Karpas-422 (cell line): Measurements from ENCODE around the gene CROCC2. TPM values are rescaled to one million over a fixed set of nuclear protein-coding genes. Genes with fewer than 3 reads are reported as not detected.

Experiments used
- DNase-seq: peaks from one replicate; pipeline ENCODE4 v3.0.0-alpha.2; 2015
- H2AFZ ChIP-seq: fragments of 200-600 bp; sonication (generic); 2 replicates; pipeline ENCODE4 v1.6.1; 2014; ENCODE audit warnings: antibody characterized with exemption, low read length, mixed read lengths
- H3K27ac ChIP-seq: fragments of 200-600 bp; sonication (generic); 2 replicates; pipeline ENCODE4 v1.5.1; 2014; ENCODE audit warnings: mild to moderate bottlenecking, low read length, moderate library complexity
- H3K27me3 ChIP-seq: fragments of 200-600 bp; sonication (generic); 2 replicates; pipeline ENCODE4 v1.6.1; 2014; ENCODE audit warnings: low read length, mixed read lengths
- H3K36me3 ChIP-seq: fragments of 200-600 bp; sonication (generic); 2 replicates; pipeline ENCODE4 v1.6.1; 2014; ENCODE audit warnings: low read length, mixed read lengths; ENCODE audit not compliant: insufficient read depth
- H3K4me1 ChIP-seq: fragments of 200-600 bp; sonication (generic); 2 replicates; pipeline ENCODE4 v1.6.1; 2014; ENCODE audit warnings: mild to moderate bottlenecking, low read length, mixed read lengths
- H3K4me2 ChIP-seq: fragments of 200-600 bp; sonication (generic); 2 replicates; pipeline ENCODE4 v1.6.1; 2014; ENCODE audit warnings: low read length, low read depth, mild to moderate bottlenecking; ENCODE audit not compliant: poor library complexity, severe bottlenecking
- H3K4me3 ChIP-seq: fragments of 200-600 bp; sonication (generic); 2 replicates; pipeline ENCODE4 v1.5.1; 2014; ENCODE audit warnings: mild to moderate bottlenecking, antibody characterized with exemption, low read length, mixed read lengths
- H3K79me2 ChIP-seq: fragments of 200-600 bp; sonication (generic); 2 replicates; pipeline ENCODE4 v1.6.1; 2014; ENCODE audit warnings: mild to moderate bottlenecking, low read length, mixed read lengths
- H3K9ac ChIP-seq: fragments of 200-600 bp; sonication (generic); 2 replicates; pipeline ENCODE4 v1.6.0; 2014; ENCODE audit warnings: low read length
- H3K9me2 ChIP-seq: fragments of 200-600 bp; sonication (generic), shearing (Covaris generic); replicated peaks from 2 replicates; pipeline ENCODE4 v1.6.0; 2014; ENCODE audit warnings: mild to moderate bottlenecking, low read length, moderate library complexity; ENCODE audit not compliant: insufficient read depth
- H3K9me3 ChIP-seq: fragments of 300-700, 200-600 bp; sonication (generic); 2 replicates; pipeline ENCODE4 v1.6.1; 2014; ENCODE audit warnings: low read length, mixed read lengths
- H4K20me1 ChIP-seq: fragments of 200-600 bp; sonication (generic); 2 replicates; pipeline ENCODE4 v1.6.1; 2014; ENCODE audit warnings: mild to moderate bottlenecking, antibody characterized with exemption, low read length, low read depth; ENCODE audit not compliant: insufficient read depth
- total RNA-seq: library from RNA; depleted of rRNA; stranded (reverse); fragments of >200 nt; shearing (Covaris generic); gene quantifications from 2 replicates; pipeline ENCODE4 v1.2.3, GENCODE V29; 2014; ENCODE audit warnings: low replicate concordance

CROCC2 gene
- total RNA-seq, 1 experiment from 2014 or later, result not detected

GRCh38 chr2:240919786-240920782 is 13.9 kb downstream of the CROCC2 start:
- Histone ChIP-seq H3K9me3 (no peaks in the 10 kb centered on the region), H2AFZ (no peak overlapping the region), H3K4me2 (no peak overlapping the region), H3K27ac (no peak overlapping the region), H3K9me2 (no peaks in the 10 kb centered on the region), H3K27me3 (no peaks in the 10 kb centered on the region), H3K4me1 (peaks cover 8% of the 10 kb centered on the region), H4K20me1 (peaks cover 9% of the 10 kb centered on the region; the same call in 1 of the 2 replicates), H3K4me3 (no peak overlapping the region), H3K36me3 (no peaks in the 10 kb centered on the region), H3K9ac (no peak overlapping the region), H3K79me2 (no peaks in the 10 kb centered on the region)
- DNase-seq, result no peak

GRCh38 chr2:240920783-240921231 is 14.7 kb downstream of the CROCC2 start:
- peaks cover 9% of the 10 kb centered on the region; the same call in 1 of the 2 replicates for H4K20me1 ChIP-seq
- peaks cover 8% of the 10 kb centered on the region for H3K4me1 ChIP-seq
- H3K27ac ChIP-seq, result no peak overlapping the region
- no peaks in the 10 kb centered on the region for H3K9me3 ChIP-seq
- no peak overlapping the region for H3K4me2 ChIP-seq
- no peaks in the 10 kb centered on the region for H3K9me2 ChIP-seq
- no peak overlapping the region for H2AFZ ChIP-seq
- no peaks in the 10 kb centered on the region for H3K27me3 ChIP-seq
- no peak overlapping the region for H3K9ac ChIP-seq
- no peak overlapping the region for H3K4me3 ChIP-seq
- no peak for DNase-seq
- no peaks in the 10 kb centered on the region for H3K79me2 ChIP-seq
- H3K36me3 ChIP-seq, result no peaks in the 10 kb centered on the region

GRCh38 chr2:240921311-240921994 is 15.3 kb downstream of the CROCC2 start:
- Histone ChIP-seq H2AFZ (no peak overlapping the region), H3K4me1 (peaks cover 7% of the 10 kb centered on the region), H3K9me2 (no peaks in the 10 kb centered on the region), H3K27me3 (no peaks in the 10 kb centered on the region), H3K4me2 (no peak overlapping the region), H3K9ac (no peak overlapping the region), H3K79me2 (no peaks in the 10 kb centered on the region), H4K20me1 (peaks cover 9% of the 10 kb centered on the region; the same call in 1 of the 2 replicates), H3K4me3 (no peak overlapping the region), H3K9me3 (no peaks in the 10 kb centered on the region), H3K27ac (no peak overlapping the region), H3K36me3 (no peaks in the 10 kb centered on the region)
- no peak for DNase-seq

- no peaks in the 10 kb centered on the region for H3K9me2 ChIP-seq
- H3K36me3 ChIP-seq, result no peaks in the 10 kb centered on the region
- no peak overlapping the region for H3K4me2 ChIP-seq
- DNase-seq, result no peak
- H3K4me3 ChIP-seq, result no peak overlapping the region
- H3K79me2 ChIP-seq, result no peaks in the 10 kb centered on the region
- no peaks in the 10 kb centered on the region for H3K27me3 ChIP-seq
- no peak overlapping the region for H3K9ac ChIP-seq
- H4K20me1 ChIP-seq, result peaks cover 9% of the 10 kb centered on the region; the same call in 1 of the 2 replicates
- H3K4me1 ChIP-seq, result peaks cover 3% of the 10 kb centered on the region
- no peak overlapping the region for H2AFZ ChIP-seq
- no peak overlapping the region for H3K27ac ChIP-seq
- no peaks in the 10 kb centered on the region for H3K9me3 ChIP-seq
These were observed 15.8 kb downstream of the CROCC2 start for GRCh38 chr2:240921995-240922244.

GRCh38 chr2:240922245-240922981 is 16.3 kb downstream of the CROCC2 start:
- Histone ChIP-seq H3K4me3 (no peak overlapping the region), H3K9ac (no peak overlapping the region), H3K27me3 (no peaks in the 10 kb centered on the region), H3K4me1 (no peaks in the 10 kb centered on the region), H3K79me2 (no peaks in the 10 kb centered on the region), H3K9me3 (no peaks in the 10 kb centered on the region), H3K4me2 (no peak overlapping the region), H3K27ac (no peak overlapping the region), H2AFZ (no peak overlapping the region), H3K9me2 (no peaks in the 10 kb centered on the region), H4K20me1 (peaks cover 6% of the 10 kb centered on the region; the same call in 1 of the 2 replicates), H3K36me3 (no peaks in the 10 kb centered on the region)
- DNase-seq, result no peak

- no peak overlapping the region for H3K27ac ChIP-seq
- H3K79me2 ChIP-seq, result no peaks in the 10 kb centered on the region
- no peaks in the 10 kb centered on the region for H3K36me3 ChIP-seq
- H3K4me1 ChIP-seq, result no peaks in the 10 kb centered on the region
- H3K9me3 ChIP-seq, result no peaks in the 10 kb centered on the region
- no peak overlapping the region for H3K9ac ChIP-seq
- H3K4me3 ChIP-seq, result no peak overlapping the region
- H2AFZ ChIP-seq, result no peak overlapping the region
- H4K20me1 ChIP-seq, result peaks cover 3% of the 10 kb centered on the region; the same call in 1 of the 2 replicates
- DNase-seq, result no peak
- no peak overlapping the region for H3K4me2 ChIP-seq
- H3K9me2 ChIP-seq, result no peaks in the 10 kb centered on the region
- no peaks in the 10 kb centered on the region for H3K27me3 ChIP-seq
These were observed 16.9 kb downstream of the CROCC2 start for GRCh38 chr2:240922982-240923537.

- H3K4me1 ChIP-seq, result no peaks in the 10 kb centered on the region
- no peaks in the 10 kb centered on the region for H3K9me2 ChIP-seq
- no peaks in the 10 kb centered on the region for H3K27me3 ChIP-seq
- H4K20me1 ChIP-seq, result peaks cover 7% of the 10 kb centered on the region; the same call in 1 of the 2 replicates
- no peak overlapping the region for H2AFZ ChIP-seq
- H3K4me3 ChIP-seq, result no peak overlapping the region
- H3K9me3 ChIP-seq, result no peaks in the 10 kb centered on the region
- H3K27ac ChIP-seq, result no peak overlapping the region
- H3K79me2 ChIP-seq, result no peaks in the 10 kb centered on the region
- no peak overlapping the region for H3K4me2 ChIP-seq
- DNase-seq, result no peak
- H3K9ac ChIP-seq, result no peak overlapping the region
- no peaks in the 10 kb centered on the region for H3K36me3 ChIP-seq
These were observed 19.0 kb downstream of the CROCC2 start for GRCh38 chr2:240925191-240925567.
